Measurements from ENCODE around the gene WIZ. TPM values are rescaled to one million over a fixed set of nuclear protein-coding genes. Genes with fewer than 3 reads are reported as not detected.

WIZ gene
- total and polyA plus RNA-seq, 9 of the 15 experiments (the other 6 are each of a cell fraction or from before 2014, with no cell fraction given), result 0.06 to 37.5 (median 4.8) TPM

- TF ChIP-seq NFYB (IDR thresholded peaks at IDR 0.05; ENCODE audit: extremely low read depth, insufficient read length), result no peak
- TF ChIP-seq, protein P1, sequence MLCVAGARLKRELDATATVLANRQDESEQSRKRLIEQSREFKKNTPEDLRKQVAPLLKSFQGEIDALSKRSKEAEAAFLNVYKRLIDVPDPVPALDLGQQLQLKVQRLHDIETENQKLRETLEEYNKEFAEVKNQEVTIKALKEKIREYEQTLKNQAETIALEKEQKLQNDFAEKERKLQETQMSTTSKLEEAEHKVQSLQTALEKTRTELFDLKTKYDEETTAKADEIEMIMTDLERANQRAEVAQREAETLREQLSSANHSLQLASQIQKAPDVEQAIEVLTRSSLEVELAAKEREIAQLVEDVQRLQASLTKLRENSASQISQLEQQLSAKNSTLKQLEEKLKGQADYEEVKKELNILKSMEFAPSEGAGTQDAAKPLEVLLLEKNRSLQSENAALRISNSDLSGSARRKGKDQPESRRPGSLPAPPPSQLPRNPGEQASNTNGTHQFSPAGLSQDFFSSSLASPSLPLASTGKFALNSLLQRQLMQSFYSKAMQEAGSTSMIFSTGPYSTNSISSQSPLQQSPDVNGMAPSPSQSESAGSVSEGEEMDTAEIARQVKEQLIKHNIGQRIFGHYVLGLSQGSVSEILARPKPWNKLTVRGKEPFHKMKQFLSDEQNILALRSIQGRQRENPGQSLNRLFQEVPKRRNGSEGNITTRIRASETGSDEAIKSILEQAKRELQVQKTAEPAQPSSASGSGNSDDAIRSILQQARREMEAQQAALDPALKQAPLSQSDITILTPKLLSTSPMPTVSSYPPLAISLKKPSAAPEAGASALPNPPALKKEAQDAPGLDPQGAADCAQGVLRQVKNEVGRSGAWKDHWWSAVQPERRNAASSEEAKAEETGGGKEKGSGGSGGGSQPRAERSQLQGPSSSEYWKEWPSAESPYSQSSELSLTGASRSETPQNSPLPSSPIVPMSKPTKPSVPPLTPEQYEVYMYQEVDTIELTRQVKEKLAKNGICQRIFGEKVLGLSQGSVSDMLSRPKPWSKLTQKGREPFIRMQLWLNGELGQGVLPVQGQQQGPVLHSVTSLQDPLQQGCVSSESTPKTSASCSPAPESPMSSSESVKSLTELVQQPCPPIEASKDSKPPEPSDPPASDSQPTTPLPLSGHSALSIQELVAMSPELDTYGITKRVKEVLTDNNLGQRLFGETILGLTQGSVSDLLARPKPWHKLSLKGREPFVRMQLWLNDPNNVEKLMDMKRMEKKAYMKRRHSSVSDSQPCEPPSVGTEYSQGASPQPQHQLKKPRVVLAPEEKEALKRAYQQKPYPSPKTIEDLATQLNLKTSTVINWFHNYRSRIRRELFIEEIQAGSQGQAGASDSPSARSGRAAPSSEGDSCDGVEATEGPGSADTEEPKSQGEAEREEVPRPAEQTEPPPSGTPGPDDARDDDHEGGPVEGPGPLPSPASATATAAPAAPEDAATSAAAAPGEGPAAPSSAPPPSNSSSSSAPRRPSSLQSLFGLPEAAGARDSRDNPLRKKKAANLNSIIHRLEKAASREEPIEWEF (CRISPR knock-in tag; IDR thresholded peaks at IDR 0.05), result no peak
Observed at GRCh38 chr19:15374796-15375440, 74.8 kb downstream of the WIZ start (continued).

DNA sequence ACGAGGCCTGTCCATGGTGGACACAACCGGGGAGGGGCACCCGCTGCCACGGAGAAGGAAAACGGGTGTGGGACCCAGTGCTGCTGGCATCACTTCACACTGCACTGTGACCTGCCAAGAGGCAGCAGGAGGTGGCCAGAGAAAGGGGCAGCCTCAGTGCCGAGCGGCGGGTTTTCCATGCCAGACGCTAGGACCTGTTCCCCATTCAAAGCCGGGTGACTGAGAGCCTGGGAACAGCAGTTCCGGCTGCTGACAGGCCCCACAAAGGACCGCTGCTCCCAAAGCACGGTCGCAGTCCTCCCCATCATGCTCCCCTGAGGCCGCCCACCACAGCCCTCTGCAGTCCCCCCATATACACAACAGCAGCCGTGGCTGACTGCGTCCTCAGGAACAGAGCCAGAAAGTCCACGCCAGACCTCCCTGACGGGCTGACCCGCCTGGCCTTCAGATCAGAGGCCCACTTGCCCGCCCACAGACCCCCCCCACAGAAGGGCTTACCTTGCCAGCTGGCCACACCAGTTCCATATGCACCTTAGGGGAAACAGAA, 75.6 kb downstream of the WIZ start:
- intact Hi-C loops (cut with micrococcal nuclease) (no loop called here), in situ Hi-C loops (cut with MboI) (no loop called here)
- Histone ChIP-seq H3K9me1 (ENCODE audit: control insufficient read depth, insufficient read depth, low read length) (peaks cover 3% of the 10 kb centered on the region), H3K4me2 (ENCODE audit: insufficient read depth, low read length) (no peak overlapping the region), H3K27me3 (ENCODE audit: control insufficient read depth in 2 of 2, insufficient read depth in 2 of 2, low read length in 2 of 2) (no peaks in the 10 kb centered on the region; a peak in 1 of 5 replicates), H3K79me2 (ENCODE audit: control insufficient read depth, insufficient read depth, low read length) (peaks cover 62% of the 10 kb centered on the region), H3K36me3 (ENCODE audit: control insufficient read depth, insufficient read depth, low read length) (peaks cover 71% of the 10 kb centered on the region; the same call in 2 of the 3 replicates), H3K4me1 (replicated peaks in 1 of 2; ENCODE audit: control insufficient read depth in 2 of 2, insufficient read depth in 2 of 2, low read length in 2 of 2) (peaks cover 11 to 45% of the 10 kb centered on the region in 2 experiments), H3K9me3 (replicated peaks; ENCODE audit: control insufficient read depth, insufficient read depth, low read depth, low read length) (no peaks in the 10 kb centered on the region), H3K9ac (ENCODE audit: insufficient read depth in 1 of 2, low read depth in 2 of 2, low read length in 2 of 2) (peak overlapping the region in 1 of 2 experiments; percentile 64; a peak in 1 of 4 replicates), H2AFZ (ENCODE audit: low read depth, low read length) (no peak overlapping the region), H3K4me3 (no peak overlapping the region), H4K20me1 (replicated peaks; ENCODE audit: control insufficient read depth, insufficient read depth, low read length) (peaks cover 30% of the 10 kb centered on the region), H3K27ac (ENCODE audit: extremely low read depth, low read depth, low read length) (no peak overlapping the region)
- 88% methylated on average over 5 of the region's 21 CpGs for WGBS (ENCODE audit: insufficient coverage, low coverage, missing lambda C conversion rate)
- ATAC-seq (no peak), FAIRE-seq (no peak), DNase-seq (ENCODE audit: extremely low read depth in 1 of 4, low spot score in 3 of 4) (no peak)
- ChIA-PET CTCF (ENCODE audit: low intra/inter-chr PET ratio) (no interaction called here), POLR2A (interaction anchor here (1.1 kb wide), 1 partner anchor 57 kb away, joined by 3 read pairs; no protein-coding TSS in a partner anchor)
- TF ChIP-seq TCF3 (CRISPR knock-in tag; IDR thresholded peaks at IDR 0.05) (no peak), ZNF41 (CRISPR knock-in tag; conservative IDR thresholded peaks at IDR 0.05) (no peak)
- BruUV-seq (replicated peaks), result no TSS peak

Measured in K562 (cell line).